H1 (cell line): ENCODE data around the gene ZDHHC11B.
"Not testable (repeated sequence)": the region's sequence is repeated elsewhere in the genome, so short reads cannot be mapped to it uniquely, and the experiment has no call there.

Experiments
- CBX5 ChIP-seq: fragments of 300-800, 300-1000 bp; sonication (generic); IDR thresholded peaks from 2 replicates; pipeline ENCODE4 v1.7.1; 2016; ENCODE audit warnings: antibody characterized with exemption, low read length, low read depth
- CEBPB ChIP-seq: IDR thresholded peaks from 2 replicates; pipeline ENCODE4 v1.6.1; 2012; ENCODE audit warnings: low read depth, low read length
- E2F6 ChIP-seq: IDR thresholded peaks from 2 replicates; pipeline ENCODE4 v1.6.1; 2012; ENCODE audit warnings: inconsistent platforms
- EP300 ChIP-seq, 2 experiments: IDR thresholded peaks; 1 replicate in 1 of 2; 2 replicates in 1 of 2; pipeline ENCODE4 v1.6.1; 2011 to 2012; ENCODE audit warnings: low read depth in 2 of 2, low read length in 2 of 2, mild to moderate bottlenecking in 2 of 2, borderline replicate concordance in 1 of 2, inconsistent platforms in 1 of 2, moderate library complexity in 1 of 2
- EZH2 ChIP-seq: fragments of 200-600 bp; sonication (generic); IDR thresholded peaks from 2 replicates; pipeline ENCODE4 v1.7.1; 2012; ENCODE audit warnings: low read depth, mild to moderate bottlenecking, moderate library complexity, low read length, inconsistent platforms; ENCODE audit not compliant: severe bottlenecking
- GABPA ChIP-seq: IDR thresholded peaks from 2 replicates; pipeline ENCODE4 v1.6.1; 2011; ENCODE audit warnings: mild to moderate bottlenecking, low read length, moderate library complexity, borderline replicate concordance; ENCODE audit not compliant: insufficient read depth
- JUND ChIP-seq: IDR thresholded peaks from 2 replicates; pipeline ENCODE4 v1.6.1; 2011; ENCODE audit warnings: mild to moderate bottlenecking, improper control_type of control experiment, low read length
- KDM1A ChIP-seq: fragments of 200-600, 300-600 bp; sonication (generic); IDR thresholded peaks from 2 replicates; pipeline ENCODE4 v1.7.1; 2016; ENCODE audit warnings: mild to moderate bottlenecking, low read length, borderline replicate concordance
- SRF ChIP-seq: IDR thresholded peaks from 2 replicates; pipeline ENCODE4 v1.6.1; 2011; ENCODE audit warnings: mild to moderate bottlenecking, low read depth, low read length, moderate library complexity
- SUZ12 ChIP-seq: fragments of 200-600 bp; sonication (generic); IDR thresholded peaks from 2 replicates; pipeline ENCODE4 v1.6.1; 2012; ENCODE audit warnings: mild to moderate bottlenecking, inconsistent platforms, low read length, moderate library complexity, mixed read lengths
- TBP ChIP-seq: IDR thresholded peaks from 2 replicates; pipeline ENCODE4 v1.6.1; 2011; ENCODE audit warnings: low read depth, low read length, improper control_type of control experiment
- TF ChIP-seq, protein P1 (sequence below), 3 experiments: IDR thresholded peaks; 1 replicate in 2 of 3; 2 replicates in 1 of 3; pipeline versions ENCODE4 v1.5.1 to v1.6.1; 2011; ENCODE audit warnings: low read length in 3 of 3, mild to moderate bottlenecking in 3 of 3, inconsistent platforms in 2 of 3, low read depth in 1 of 3, moderate library complexity in 1 of 3; ENCODE audit not compliant: insufficient read depth in 1 of 3; ENCODE audit errors: control extremely low read depth in 1 of 3

- not testable (repeated sequence) for TF ChIP-seq EP300 (IDR thresholded peaks at IDR 0.05; ENCODE audit: borderline replicate concordance in 1 of 2, low read depth in 2 of 2, low read length in 2 of 2); SRF; SUZ12; GABPA; KDM1A; CBX5; CEBPB; TBP; EZH2; JUND; E2F6
- TF ChIP-seq, protein P1, sequence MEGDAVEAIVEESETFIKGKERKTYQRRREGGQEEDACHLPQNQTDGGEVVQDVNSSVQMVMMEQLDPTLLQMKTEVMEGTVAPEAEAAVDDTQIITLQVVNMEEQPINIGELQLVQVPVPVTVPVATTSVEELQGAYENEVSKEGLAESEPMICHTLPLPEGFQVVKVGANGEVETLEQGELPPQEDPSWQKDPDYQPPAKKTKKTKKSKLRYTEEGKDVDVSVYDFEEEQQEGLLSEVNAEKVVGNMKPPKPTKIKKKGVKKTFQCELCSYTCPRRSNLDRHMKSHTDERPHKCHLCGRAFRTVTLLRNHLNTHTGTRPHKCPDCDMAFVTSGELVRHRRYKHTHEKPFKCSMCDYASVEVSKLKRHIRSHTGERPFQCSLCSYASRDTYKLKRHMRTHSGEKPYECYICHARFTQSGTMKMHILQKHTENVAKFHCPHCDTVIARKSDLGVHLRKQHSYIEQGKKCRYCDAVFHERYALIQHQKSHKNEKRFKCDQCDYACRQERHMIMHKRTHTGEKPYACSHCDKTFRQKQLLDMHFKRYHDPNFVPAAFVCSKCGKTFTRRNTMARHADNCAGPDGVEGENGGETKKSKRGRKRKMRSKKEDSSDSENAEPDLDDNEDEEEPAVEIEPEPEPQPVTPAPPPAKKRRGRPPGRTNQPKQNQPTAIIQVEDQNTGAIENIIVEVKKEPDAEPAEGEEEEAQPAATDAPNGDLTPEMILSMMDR (IDR thresholded peaks at IDR 0.05; ENCODE audit: control extremely low read depth in 1 of 3, insufficient read depth in 1 of 3, low read depth in 1 of 3, low read length in 3 of 3), result not testable (repeated sequence)
These were observed 11.6 kb downstream of the ZDHHC11B start for GRCh38 chr5:772931-773330.
